Astrocyte of the spinal cord (primary cell): ENCODE measurements around the gene BSN.

ENCODE experiments used
- DNase-seq: peaks from one replicate; pipeline ENCODE4 v3.0.0; 2011; ENCODE audit warnings: low read depth, low spot score
- H3K4me3 ChIP-seq: 2 replicates; pipeline ENCODE4 v1.5.1; 2011; ENCODE audit warnings: low read depth, mild to moderate bottlenecking, low read length, moderate library complexity
- in situ Hi-C: cut with HindIII; loops from 2 replicates; pipeline ENCODE4 v1.10.0; 2017; ENCODE audit warnings: low sequenced_read_pairs
- TF ChIP-seq, protein P1 (sequence below): IDR thresholded peaks from 2 replicates; pipeline ENCODE4 v1.5.1; 2012; ENCODE audit warnings: low read depth, mild to moderate bottlenecking, low read length, inconsistent platforms

BSN gene

GRCh38 chr3:49639551-49639950 is 85.3 kb downstream of the BSN start:
- no peak overlapping the region for H3K4me3 ChIP-seq
- DNase-seq: no peak
- in situ Hi-C loops: no loop called here
- TF ChIP-seq, protein P1, sequence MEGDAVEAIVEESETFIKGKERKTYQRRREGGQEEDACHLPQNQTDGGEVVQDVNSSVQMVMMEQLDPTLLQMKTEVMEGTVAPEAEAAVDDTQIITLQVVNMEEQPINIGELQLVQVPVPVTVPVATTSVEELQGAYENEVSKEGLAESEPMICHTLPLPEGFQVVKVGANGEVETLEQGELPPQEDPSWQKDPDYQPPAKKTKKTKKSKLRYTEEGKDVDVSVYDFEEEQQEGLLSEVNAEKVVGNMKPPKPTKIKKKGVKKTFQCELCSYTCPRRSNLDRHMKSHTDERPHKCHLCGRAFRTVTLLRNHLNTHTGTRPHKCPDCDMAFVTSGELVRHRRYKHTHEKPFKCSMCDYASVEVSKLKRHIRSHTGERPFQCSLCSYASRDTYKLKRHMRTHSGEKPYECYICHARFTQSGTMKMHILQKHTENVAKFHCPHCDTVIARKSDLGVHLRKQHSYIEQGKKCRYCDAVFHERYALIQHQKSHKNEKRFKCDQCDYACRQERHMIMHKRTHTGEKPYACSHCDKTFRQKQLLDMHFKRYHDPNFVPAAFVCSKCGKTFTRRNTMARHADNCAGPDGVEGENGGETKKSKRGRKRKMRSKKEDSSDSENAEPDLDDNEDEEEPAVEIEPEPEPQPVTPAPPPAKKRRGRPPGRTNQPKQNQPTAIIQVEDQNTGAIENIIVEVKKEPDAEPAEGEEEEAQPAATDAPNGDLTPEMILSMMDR: no peak

GRCh38 chr3:49641292-49641691 is 87.0 kb downstream of the BSN start:
- no peak for DNase-seq
- TF ChIP-seq, protein P1: no peak
- in situ Hi-C loops: no loop called here
- no peak overlapping the region for H3K4me3 ChIP-seq

DNA sequence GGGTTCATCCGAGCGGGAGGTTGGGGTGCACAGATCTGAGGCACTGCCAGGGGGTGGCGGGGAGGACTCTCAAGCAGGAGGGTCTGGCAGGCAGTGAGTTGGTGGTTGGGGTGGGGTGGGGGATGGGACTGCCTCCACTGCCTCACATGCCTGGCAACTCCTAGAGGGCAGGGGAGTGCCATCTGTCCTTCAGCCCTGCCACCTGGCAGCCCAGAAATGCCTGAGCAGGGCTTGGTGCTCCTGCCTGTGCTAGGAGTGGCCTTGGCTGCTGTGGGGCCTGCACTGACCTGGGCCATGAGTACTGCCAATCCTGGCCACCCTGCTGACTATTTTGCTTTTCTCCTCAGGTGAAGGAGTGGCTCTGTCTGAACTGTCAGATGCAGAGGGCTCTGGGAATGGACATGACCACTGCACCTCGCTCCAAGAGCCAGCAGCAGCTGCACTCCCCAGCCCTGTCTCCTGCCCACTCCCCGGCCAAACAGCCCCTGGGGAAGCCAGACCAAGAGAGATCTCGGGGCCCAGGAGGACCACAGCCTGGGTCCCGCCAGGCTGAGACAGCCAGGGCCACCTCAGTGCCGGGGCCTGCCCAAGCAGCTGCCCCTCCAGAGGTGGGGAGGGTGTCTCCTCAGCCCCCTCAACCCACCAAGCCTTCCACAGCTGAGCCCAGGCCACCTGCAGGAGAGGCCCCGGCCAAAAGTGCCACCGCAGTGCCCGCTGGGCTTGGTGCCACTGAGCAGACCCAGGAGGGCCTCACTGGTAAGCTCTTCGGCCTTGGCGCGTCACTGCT is 87.8 kb downstream of the BSN start:
- no peak overlapping the region for H3K4me3 ChIP-seq
- TF ChIP-seq, protein P1: no peak
- no peak for DNase-seq
- in situ Hi-C loops: no loop called here

DNA sequence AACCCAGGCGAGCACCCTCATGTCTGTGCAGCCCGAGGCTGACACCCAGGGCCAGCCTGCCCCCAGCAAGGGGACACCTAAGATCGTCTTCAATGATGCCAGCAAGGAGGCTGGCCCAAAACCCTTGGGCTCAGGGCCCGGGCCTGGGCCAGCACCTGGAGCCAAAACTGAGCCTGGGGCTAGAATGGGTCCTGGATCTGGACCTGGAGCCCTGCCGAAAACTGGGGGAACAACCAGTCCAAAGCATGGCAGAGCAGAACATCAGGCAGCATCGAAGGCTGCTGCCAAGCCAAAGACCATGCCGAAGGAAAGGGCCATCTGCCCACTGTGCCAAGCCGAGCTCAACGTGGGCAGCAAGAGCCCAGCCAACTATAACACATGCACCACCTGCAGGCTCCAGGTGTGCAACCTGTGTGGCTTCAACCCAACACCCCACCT is 88.5 kb downstream of the BSN start:
- in situ Hi-C loops: no loop called here
- DNase-seq: no peak
- TF ChIP-seq, protein P1: no peak
- H3K4me3 ChIP-seq: no peak overlapping the region

GRCh38 chr3:49644684-49645083 is 90.4 kb downstream of the BSN start:
- no peak for DNase-seq
- TF ChIP-seq, protein P1: no peak
- in situ Hi-C loops: no loop called here
- no peak overlapping the region for H3K4me3 ChIP-seq

GRCh38 chr3:49646236-49646635 is 92.0 kb downstream of the BSN start:
- DNase-seq: no peak
- TF ChIP-seq, protein P1: no peak
- in situ Hi-C loops: no loop called here
- H3K4me3 ChIP-seq: no peak overlapping the region
